Measurements from ENCODE around the gene ZNF778.
"Not testable (repeated sequence)": the region's sequence is repeated elsewhere in the genome, so short reads cannot be mapped to it uniquely, and the experiment has no call there.

ZNF778 gene

GRCh38 chr16:89216315-89217137, 977 bp upstream of the ZNF778 start:
- peak; percentile 67 to 73 for DNase-seq (ENCODE audit: low read depth in 2 of 2)

- DNase-seq (ENCODE audit: low read depth in 2 of 2), result no peak
These were observed 440 bp upstream of the ZNF778 start for GRCh38 chr16:89217138-89217387.

GRCh38 chr16:89219365-89219764, 1.9 kb downstream of the ZNF778 start:
- no peak for DNase-seq (ENCODE audit: low read depth in 2 of 2)

GRCh38 chr16:89221604-89222003, 4.1 kb downstream of the ZNF778 start:
- no peak for DNase-seq (ENCODE audit: low read depth in 2 of 2)

- no peak for DNase-seq (ENCODE audit: low read depth in 2 of 2)
These were observed 5.4 kb downstream of the ZNF778 start for GRCh38 chr16:89222931-89223330.

GRCh38 chr16:89224665-89225064, 7.2 kb downstream of the ZNF778 start:
- DNase-seq (ENCODE audit: low read depth in 2 of 2), result no peak

- no peak for DNase-seq (ENCODE audit: low read depth in 2 of 2)
These were observed 12.8 kb downstream of the ZNF778 start for GRCh38 chr16:89230255-89230654.

GRCh38 chr16:89232107-89232506, 14.6 kb downstream of the ZNF778 start:
- DNase-seq (ENCODE audit: low read depth in 2 of 2), result no peak

- no peak for DNase-seq (ENCODE audit: low read depth in 2 of 2)
These were observed 16.4 kb downstream of the ZNF778 start for GRCh38 chr16:89233678-89234490.

GRCh38 chr16:89237733-89238132, 20.2 kb downstream of the ZNF778 start:
- no peak for DNase-seq (ENCODE audit: low read depth in 2 of 2)

- peak; percentile 49 to 56 for DNase-seq (ENCODE audit: low read depth in 2 of 2)
These were observed 23.9 kb downstream of the ZNF778 start for GRCh38 chr16:89241187-89242007.

GRCh38 chr16:89242795-89243200, 25.3 kb downstream of the ZNF778 start:
- no peak for DNase-seq (ENCODE audit: low read depth in 2 of 2)

- DNase-seq (ENCODE audit: low read depth in 2 of 2), result no peak
These were observed 26.2 kb downstream of the ZNF778 start for GRCh38 chr16:89243664-89244063.

GRCh38 chr16:89244264-89244663, 26.8 kb downstream of the ZNF778 start:
- DNase-seq (ENCODE audit: low read depth in 2 of 2), result not testable (repeated sequence)

- DNase-seq (ENCODE audit: low read depth in 2 of 2), result no peak
These were observed 27.3 kb downstream of the ZNF778 start for GRCh38 chr16:89244754-89245153.

GRCh38 chr16:89246383-89246902, 28.9 kb downstream of the ZNF778 start:
- no peak for DNase-seq (ENCODE audit: low read depth in 2 of 2)

- DNase-seq (ENCODE audit: low read depth in 2 of 2), result peak; percentile 92 to 98
These were observed 29.6 kb downstream of the ZNF778 start for GRCh38 chr16:89246903-89247733.

GRCh38 chr16:89247734-89248075, 30.2 kb downstream of the ZNF778 start:
- DNase-seq (ENCODE audit: low read depth in 2 of 2), result not testable (repeated sequence)

GRCh38 chr16:89248196-89248982, 30.9 kb downstream of the ZNF778 start:
- DNase-seq (ENCODE audit: low read depth in 2 of 2), result no peak

- no peak for DNase-seq (ENCODE audit: low read depth in 2 of 2)
These were observed 36.2 kb downstream of the ZNF778 start for GRCh38 chr16:89253548-89254287.

All from stimulated activated CD8-positive, alpha-beta memory T cell treated with anti-CD3 and anti-CD28 coated beads, Interleukin-7, amount 100 ng/mL, for 1 hour (primary cell).